PFSK-1 (cell line): Measurements from ENCODE around the gene PLCD1.

Experiments used
- FOXP2 ChIP-seq: optimal IDR thresholded peaks from 2 replicates; pipeline ENCODE3; 2011; ENCODE audit warnings: borderline replicate concordance, control low read depth, inconsistent platforms; ENCODE audit not compliant: insufficient read depth; ENCODE audit errors: extremely low read length, extremely low read depth
- POLR2AphosphoS5 ChIP-seq: IDR thresholded peaks from 2 replicates; pipeline ENCODE4 v1.6.1; 2012; ENCODE audit warnings: low read depth, mild to moderate bottlenecking, control low read depth, low read length, moderate library complexity
- REST ChIP-seq, 2 experiments: IDR thresholded peaks; 2 replicates each; pipeline versions ENCODE4 v1.6.1 to v1.8.0; 2011 to 2012; ENCODE audit warnings: low read depth in 2 of 2, low read length in 2 of 2, control low read depth in 1 of 2, inconsistent platforms in 1 of 2, mild to moderate bottlenecking in 1 of 2, moderate library complexity in 1 of 2; ENCODE audit not compliant: insufficient read depth in 1 of 2
- SIN3A ChIP-seq: IDR thresholded peaks from 2 replicates; pipeline ENCODE4 v1.6.1; 2012; ENCODE audit warnings: mild to moderate bottlenecking, low read length, moderate library complexity, borderline replicate concordance; ENCODE audit not compliant: insufficient read depth
- TAF1 ChIP-seq: IDR thresholded peaks from 2 replicates; pipeline ENCODE4 v1.6.1; 2012; ENCODE audit warnings: low read length, control low read depth, borderline replicate concordance; ENCODE audit not compliant: insufficient read depth

DNA sequence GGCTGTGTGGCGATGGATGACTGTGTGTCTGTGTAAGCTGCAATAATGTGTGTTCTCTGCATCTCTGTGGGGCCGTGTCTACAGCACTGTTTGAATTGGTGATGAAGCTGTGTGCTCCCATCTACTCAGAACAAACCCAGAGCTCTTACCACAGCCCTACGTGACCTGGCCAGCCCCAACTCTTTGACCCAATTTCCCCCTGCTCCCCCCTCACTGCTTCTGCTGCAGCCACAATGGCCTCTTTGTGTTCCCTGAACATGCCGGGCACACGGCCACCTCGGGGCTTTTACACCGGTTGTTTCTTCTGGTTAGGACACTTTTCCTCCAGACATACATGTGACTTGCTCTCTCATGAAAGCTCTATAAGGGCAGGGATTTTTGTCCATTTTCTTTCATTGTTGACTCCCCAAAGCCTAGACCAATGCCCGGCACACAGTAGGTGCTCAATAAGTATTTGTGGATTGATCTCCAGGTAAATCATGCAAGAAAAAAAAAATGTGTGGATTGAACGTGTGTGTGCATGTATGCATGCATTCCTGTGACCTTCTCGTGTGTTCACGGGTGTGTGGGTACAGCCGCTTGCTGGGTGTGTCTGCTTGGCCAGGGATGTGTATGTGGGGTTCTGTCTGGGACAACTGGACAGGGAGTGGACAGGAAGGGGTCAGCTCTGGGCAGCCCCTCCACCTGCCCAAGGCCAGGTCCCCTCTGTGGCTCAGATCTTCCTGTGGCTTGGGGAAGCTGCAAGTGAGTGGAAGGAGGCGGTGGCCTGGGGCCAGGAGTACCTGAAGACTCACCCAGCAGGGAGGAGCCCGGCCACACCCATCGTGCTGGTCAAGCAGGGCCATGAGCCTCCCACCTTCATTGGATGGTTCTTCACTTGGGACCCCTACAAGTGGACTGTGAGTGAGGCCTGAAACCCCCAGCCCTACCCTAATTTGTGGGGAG lies 24.1 kb downstream of the PLCD1 start:
- no peak for TF ChIP-seq REST (IDR thresholded peaks at IDR 0.05; ENCODE audit: insufficient read depth in 1 of 2, low read depth in 2 of 2, low read length in 2 of 2)
- no peak for TF ChIP-seq POLR2AphosphoS5
- TF ChIP-seq SIN3A = no peak
- TF ChIP-seq TAF1 = no peak
- TF ChIP-seq FOXP2 = no peak
